ENCODE results near the gene MRC2. TPM values are rescaled to one million over a fixed set of nuclear protein-coding genes. Genes with fewer than 3 reads are reported as not detected.

MRC2 gene
- total RNA-seq, 1 experiment from 2014 or later, result 12.3 TPM

DNA sequence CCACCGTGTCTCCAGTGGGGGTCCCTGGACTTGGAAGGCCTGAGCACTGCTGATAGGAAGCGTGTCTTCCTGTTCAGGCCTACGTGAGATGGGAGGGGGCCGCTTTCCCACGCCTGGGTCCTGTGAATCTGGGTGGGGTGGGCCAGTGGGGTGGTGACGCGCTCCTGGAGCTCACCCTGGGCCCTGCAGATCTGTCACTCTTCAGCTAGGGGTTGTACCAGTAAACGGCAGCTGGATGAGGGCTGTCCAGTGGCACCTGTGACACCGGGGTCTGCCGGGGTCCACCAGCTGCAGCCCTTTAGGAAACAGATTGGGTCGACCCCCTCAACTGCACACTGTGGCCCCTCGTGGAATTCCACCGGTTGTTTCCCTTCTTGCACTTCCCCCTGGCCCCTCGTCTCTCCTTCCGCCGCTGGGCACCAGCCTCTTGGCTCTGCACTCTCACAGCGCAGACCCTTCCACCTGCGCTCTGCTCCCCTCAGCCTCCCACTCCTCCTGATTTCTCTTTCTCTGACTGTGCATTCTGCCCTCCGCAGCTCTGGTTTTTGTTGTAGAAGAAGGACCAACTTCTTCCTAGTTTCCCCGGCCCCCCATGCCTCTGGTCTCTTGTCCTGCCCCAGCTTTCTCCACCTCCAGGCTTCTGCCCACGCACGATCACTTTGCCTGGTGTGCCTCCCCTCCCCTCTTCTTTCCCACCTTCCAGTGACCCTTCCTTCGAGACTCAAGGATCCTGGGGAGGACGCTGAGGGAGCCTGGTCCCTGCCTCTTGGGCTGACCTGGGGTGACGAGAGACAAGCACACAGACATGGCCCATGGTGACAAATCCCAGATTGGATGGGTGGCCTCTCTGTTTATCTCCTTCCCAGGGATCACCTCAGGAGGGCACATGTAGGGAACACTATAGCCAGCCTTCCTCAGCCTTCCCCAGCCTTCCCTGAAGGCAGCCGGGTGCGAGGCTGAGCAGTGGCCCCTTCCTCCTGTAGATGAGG, 4.8 kb downstream of the MRC2 start:
- ChIA-PET POLR2A (no interaction called here), CTCF (interaction anchor here (0.8 kb wide), 1 partner anchor 9 kb away, joined by 3 read pairs; no protein-coding TSS in a partner anchor)
- TF ChIP-seq, protein P1, sequence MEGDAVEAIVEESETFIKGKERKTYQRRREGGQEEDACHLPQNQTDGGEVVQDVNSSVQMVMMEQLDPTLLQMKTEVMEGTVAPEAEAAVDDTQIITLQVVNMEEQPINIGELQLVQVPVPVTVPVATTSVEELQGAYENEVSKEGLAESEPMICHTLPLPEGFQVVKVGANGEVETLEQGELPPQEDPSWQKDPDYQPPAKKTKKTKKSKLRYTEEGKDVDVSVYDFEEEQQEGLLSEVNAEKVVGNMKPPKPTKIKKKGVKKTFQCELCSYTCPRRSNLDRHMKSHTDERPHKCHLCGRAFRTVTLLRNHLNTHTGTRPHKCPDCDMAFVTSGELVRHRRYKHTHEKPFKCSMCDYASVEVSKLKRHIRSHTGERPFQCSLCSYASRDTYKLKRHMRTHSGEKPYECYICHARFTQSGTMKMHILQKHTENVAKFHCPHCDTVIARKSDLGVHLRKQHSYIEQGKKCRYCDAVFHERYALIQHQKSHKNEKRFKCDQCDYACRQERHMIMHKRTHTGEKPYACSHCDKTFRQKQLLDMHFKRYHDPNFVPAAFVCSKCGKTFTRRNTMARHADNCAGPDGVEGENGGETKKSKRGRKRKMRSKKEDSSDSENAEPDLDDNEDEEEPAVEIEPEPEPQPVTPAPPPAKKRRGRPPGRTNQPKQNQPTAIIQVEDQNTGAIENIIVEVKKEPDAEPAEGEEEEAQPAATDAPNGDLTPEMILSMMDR (IDR thresholded peaks at IDR 0.05; ENCODE audit: unreplicated experiment), result no peak
- DNase-seq (ENCODE audit: unreplicated experiment), result no peak
- H3K4me1 Mint-ChIP-seq (ENCODE audit: insufficient read depth, unreplicated experiment), result peaks cover 14% of the 10 kb centered on the region
- no peaks in the 10 kb centered on the region for H3K27me3 Mint-ChIP-seq (ENCODE audit: insufficient read depth, unreplicated experiment)
- no peak overlapping the region for H3K4me3 Mint-ChIP-seq (ENCODE audit: unreplicated experiment)
- BruUV-seq (replicated peaks), result no TSS peak
- no peaks in the 10 kb centered on the region for H3K36me3 Mint-ChIP-seq (ENCODE audit: insufficient read depth, unreplicated experiment)
- intact Hi-C loops (cut with micrococcal nuclease), result no loop called here
- H3K9me3 Mint-ChIP-seq (ENCODE audit: unreplicated experiment), result no peaks in the 10 kb centered on the region
- H3K27ac Mint-ChIP-seq (ENCODE audit: low read depth, unreplicated experiment), result no peak overlapping the region

DNA sequence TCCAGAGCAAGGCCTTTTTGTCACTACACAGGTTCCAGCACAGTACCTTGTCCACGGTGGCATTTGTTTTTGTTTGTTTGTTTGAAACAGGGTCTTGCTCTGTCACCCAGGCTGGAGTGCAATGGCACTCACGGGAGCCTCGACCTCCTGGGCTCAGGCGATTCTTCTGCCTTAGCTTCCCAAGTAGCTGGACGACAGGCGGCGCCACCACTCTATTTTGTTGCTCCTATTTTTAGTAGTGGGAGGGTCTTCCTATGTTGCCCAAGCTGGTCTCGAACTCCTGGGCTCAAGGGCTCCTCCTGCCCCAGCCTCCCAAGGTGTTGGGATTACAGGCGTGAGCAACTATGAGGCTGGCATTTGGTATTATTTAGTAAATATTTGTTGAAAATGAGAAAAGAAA, 10.3 kb downstream of the MRC2 start:
- intact Hi-C loops (cut with micrococcal nuclease), result no loop called here
- POLR2A ChIA-PET, result no interaction called here

DNA sequence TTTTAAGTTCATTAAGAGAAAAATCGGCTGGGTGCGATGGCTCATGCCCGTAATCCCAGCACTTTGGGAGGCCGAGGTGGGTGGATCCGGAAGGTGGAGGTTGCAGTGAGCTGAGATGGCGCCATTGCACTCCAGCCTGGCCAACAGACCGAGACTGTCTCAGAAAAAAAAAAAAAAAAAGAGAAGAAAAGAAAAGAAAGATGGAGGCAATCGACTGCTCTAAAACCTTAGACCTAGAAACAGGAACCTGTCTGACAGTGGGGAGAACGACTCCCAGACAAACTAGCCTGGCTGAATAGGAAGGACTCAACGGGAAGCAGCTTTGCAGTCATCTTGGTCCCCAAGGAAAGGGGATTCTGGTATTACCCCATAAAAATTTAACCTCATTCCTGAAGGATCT, 13.7 kb downstream of the MRC2 start:
- TF ChIP-seq, protein P1 (IDR thresholded peaks at IDR 0.05; ENCODE audit: unreplicated experiment), result no peak
- H3K36me3 Mint-ChIP-seq (ENCODE audit: insufficient read depth, unreplicated experiment), result no peaks in the 10 kb centered on the region
- H3K4me3 Mint-ChIP-seq (ENCODE audit: unreplicated experiment), result no peak overlapping the region
- POLR2A ChIA-PET, result no interaction called here
- no TSS peak for BruUV-seq (replicated peaks)
- intact Hi-C loops (cut with micrococcal nuclease), result no loop called here
- H3K9me3 Mint-ChIP-seq (ENCODE audit: unreplicated experiment), result no peaks in the 10 kb centered on the region
- no peak overlapping the region for H3K27ac Mint-ChIP-seq (ENCODE audit: low read depth, unreplicated experiment)
- CTCF ChIA-PET, result interaction anchor here (0.6 kb wide), 1 partner anchor 705 kb away, joined by 4 read pairs; no protein-coding TSS in a partner anchor
- H3K4me1 Mint-ChIP-seq (ENCODE audit: insufficient read depth, unreplicated experiment), result no peaks in the 10 kb centered on the region
- H3K27me3 Mint-ChIP-seq (ENCODE audit: insufficient read depth, unreplicated experiment), result no peaks in the 10 kb centered on the region
- DNase-seq (ENCODE audit: unreplicated experiment), result no peak

More for the DNA sequence above, 10.3 kb downstream of the MRC2 start:
- TF ChIP-seq, protein P1 (IDR thresholded peaks at IDR 0.05; ENCODE audit: unreplicated experiment), result no peak
- Mint-ChIP-seq H3K4me1 (ENCODE audit: insufficient read depth, unreplicated experiment) (peaks cover 4% of the 10 kb centered on the region), H3K27ac (ENCODE audit: low read depth, unreplicated experiment) (no peak overlapping the region), H3K4me3 (ENCODE audit: unreplicated experiment) (no peak overlapping the region), H3K27me3 (ENCODE audit: insufficient read depth, unreplicated experiment) (no peaks in the 10 kb centered on the region), H3K9me3 (ENCODE audit: unreplicated experiment) (no peaks in the 10 kb centered on the region), H3K36me3 (ENCODE audit: insufficient read depth, unreplicated experiment) (no peaks in the 10 kb centered on the region)
- CTCF ChIA-PET, result interaction anchor here (0.6 to 1.4 kb wide), 2 partner anchors 34 to 1966 kb away, joined by 3 to 4 read pairs; no protein-coding TSS in a partner anchor
- DNase-seq (ENCODE audit: unreplicated experiment), result no peak
- no TSS peak for BruUV-seq (replicated peaks)

DNA sequence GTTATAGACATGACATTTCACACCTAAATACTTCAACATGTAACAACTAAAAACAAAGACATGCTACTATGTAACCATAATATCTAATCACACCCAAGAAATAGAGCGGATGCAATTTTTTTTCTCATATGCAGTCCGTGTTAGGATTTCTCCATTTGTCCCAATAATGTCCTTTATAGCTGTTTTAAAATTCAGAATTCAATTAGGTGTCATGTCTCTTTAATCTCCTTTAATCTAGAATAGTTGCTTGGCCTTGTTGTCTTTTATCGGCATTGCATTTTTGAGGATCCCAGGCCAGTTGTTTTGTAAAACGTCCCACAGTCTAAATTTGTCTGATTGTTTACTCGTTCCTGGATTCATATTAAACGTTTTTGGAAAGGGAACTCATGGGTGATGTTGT, 14.5 kb downstream of the MRC2 start:
- CTCF ChIA-PET, result interaction anchor here (0.6 to 0.7 kb wide), 2 partner anchors 704 to 1266 kb away, joined by 3 to 4 read pairs; no protein-coding TSS in a partner anchor
- H3K9me3 Mint-ChIP-seq (ENCODE audit: unreplicated experiment), result no peaks in the 10 kb centered on the region
- no peaks in the 10 kb centered on the region for H3K4me1 Mint-ChIP-seq (ENCODE audit: insufficient read depth, unreplicated experiment)
- BruUV-seq (replicated peaks), result no TSS peak
- no peak for DNase-seq (ENCODE audit: unreplicated experiment)
- no peaks in the 10 kb centered on the region for H3K27me3 Mint-ChIP-seq (ENCODE audit: insufficient read depth, unreplicated experiment)
- H3K27ac Mint-ChIP-seq (ENCODE audit: low read depth, unreplicated experiment), result no peak overlapping the region
- no peaks in the 10 kb centered on the region for H3K36me3 Mint-ChIP-seq (ENCODE audit: insufficient read depth, unreplicated experiment)
- intact Hi-C loops (cut with micrococcal nuclease), result no loop called here
- no peak overlapping the region for H3K4me3 Mint-ChIP-seq (ENCODE audit: unreplicated experiment)
- TF ChIP-seq, protein P1 (IDR thresholded peaks at IDR 0.05; ENCODE audit: unreplicated experiment), result no peak
- POLR2A ChIA-PET, result interaction anchor here (0.6 kb wide), 1 partner anchor 87 kb away, joined by 3 read pairs; no protein-coding TSS in a partner anchor

Measured in MCF 10A (cell line).